GM12878 (cell line): ENCODE data around the gene YIPF6.

ENCODE experiments used
- HDAC6 ChIP-seq: fragments of 200-600 bp; sonication (generic); IDR thresholded peaks from one replicate; pipeline ENCODE4 v1.8.0; 2017; ENCODE audit warnings: antibody characterized with exemption; ENCODE audit not compliant: unreplicated experiment
- POLR2A ChIP-seq: IDR thresholded peaks from 2 replicates; pipeline ENCODE4 v1.6.1; 2011; ENCODE audit warnings: low read depth, mild to moderate bottlenecking, low read length
- TF ChIP-seq, protein P1 (sequence below), 3 experiments: IDR thresholded peaks in 2 of 3; conservative IDR thresholded peaks in 1 of 3; 2 replicates each; pipeline ENCODE4 v1.5.1; 2011; ENCODE audit warnings: low read depth in 3 of 3, low read length in 3 of 3, mild to moderate bottlenecking in 3 of 3, control low read depth in 2 of 3, moderate library complexity in 2 of 3, inconsistent platforms in 1 of 3, mixed read lengths in 1 of 3; ENCODE audit not compliant: control insufficient read depth in 2 of 3, insufficient read depth in 1 of 3; ENCODE audit errors: extremely low read depth in 1 of 3

DNA sequence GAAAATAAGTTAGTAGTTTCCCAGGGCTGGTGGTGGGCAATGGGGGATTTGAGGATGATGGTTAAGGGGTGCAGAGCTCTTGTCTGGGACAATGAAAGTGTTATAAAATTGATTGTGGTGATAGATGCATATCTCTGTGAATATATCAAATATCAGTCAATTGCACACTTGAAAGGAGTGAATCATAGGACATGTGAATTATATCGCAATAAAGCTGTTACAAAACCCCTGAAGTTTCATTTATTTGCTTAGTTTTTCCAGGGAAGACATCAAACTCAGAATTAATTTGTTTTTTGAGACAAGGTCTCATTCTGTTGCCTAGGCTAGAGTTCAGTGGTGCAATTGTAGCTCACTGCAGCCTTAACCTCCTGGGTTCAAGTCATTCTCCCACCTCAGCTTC, 17.9 kb upstream of the YIPF6 start:
- TF ChIP-seq POLR2A (no peak), HDAC6 (no peak)
- TF ChIP-seq, protein P1, sequence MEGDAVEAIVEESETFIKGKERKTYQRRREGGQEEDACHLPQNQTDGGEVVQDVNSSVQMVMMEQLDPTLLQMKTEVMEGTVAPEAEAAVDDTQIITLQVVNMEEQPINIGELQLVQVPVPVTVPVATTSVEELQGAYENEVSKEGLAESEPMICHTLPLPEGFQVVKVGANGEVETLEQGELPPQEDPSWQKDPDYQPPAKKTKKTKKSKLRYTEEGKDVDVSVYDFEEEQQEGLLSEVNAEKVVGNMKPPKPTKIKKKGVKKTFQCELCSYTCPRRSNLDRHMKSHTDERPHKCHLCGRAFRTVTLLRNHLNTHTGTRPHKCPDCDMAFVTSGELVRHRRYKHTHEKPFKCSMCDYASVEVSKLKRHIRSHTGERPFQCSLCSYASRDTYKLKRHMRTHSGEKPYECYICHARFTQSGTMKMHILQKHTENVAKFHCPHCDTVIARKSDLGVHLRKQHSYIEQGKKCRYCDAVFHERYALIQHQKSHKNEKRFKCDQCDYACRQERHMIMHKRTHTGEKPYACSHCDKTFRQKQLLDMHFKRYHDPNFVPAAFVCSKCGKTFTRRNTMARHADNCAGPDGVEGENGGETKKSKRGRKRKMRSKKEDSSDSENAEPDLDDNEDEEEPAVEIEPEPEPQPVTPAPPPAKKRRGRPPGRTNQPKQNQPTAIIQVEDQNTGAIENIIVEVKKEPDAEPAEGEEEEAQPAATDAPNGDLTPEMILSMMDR (IDR thresholded peaks at IDR 0.05 in 2 of 3, conservative IDR thresholded peaks at IDR 0.05 in 1 of 3; ENCODE audit: control insufficient read depth in 2 of 3, extremely low read depth in 1 of 3, insufficient read depth in 1 of 3, low read depth in 3 of 3, low read length in 3 of 3), result no peak
